GM21717 (cell line): ENCODE results near the gene KLF13.
A peak's percentile ranks its signal among the peaks of the same experiment; 100 is the strongest.

Source experiments
- ATAC-seq: cut with Tn5 transposase; IDR thresholded peaks from one replicate; pipeline ENCODE4 v1.9.1; 2021; ENCODE audit warnings: mild to moderate bottlenecking, moderate library complexity; ENCODE audit not compliant: unreplicated experiment

KLF13 gene

DNA sequence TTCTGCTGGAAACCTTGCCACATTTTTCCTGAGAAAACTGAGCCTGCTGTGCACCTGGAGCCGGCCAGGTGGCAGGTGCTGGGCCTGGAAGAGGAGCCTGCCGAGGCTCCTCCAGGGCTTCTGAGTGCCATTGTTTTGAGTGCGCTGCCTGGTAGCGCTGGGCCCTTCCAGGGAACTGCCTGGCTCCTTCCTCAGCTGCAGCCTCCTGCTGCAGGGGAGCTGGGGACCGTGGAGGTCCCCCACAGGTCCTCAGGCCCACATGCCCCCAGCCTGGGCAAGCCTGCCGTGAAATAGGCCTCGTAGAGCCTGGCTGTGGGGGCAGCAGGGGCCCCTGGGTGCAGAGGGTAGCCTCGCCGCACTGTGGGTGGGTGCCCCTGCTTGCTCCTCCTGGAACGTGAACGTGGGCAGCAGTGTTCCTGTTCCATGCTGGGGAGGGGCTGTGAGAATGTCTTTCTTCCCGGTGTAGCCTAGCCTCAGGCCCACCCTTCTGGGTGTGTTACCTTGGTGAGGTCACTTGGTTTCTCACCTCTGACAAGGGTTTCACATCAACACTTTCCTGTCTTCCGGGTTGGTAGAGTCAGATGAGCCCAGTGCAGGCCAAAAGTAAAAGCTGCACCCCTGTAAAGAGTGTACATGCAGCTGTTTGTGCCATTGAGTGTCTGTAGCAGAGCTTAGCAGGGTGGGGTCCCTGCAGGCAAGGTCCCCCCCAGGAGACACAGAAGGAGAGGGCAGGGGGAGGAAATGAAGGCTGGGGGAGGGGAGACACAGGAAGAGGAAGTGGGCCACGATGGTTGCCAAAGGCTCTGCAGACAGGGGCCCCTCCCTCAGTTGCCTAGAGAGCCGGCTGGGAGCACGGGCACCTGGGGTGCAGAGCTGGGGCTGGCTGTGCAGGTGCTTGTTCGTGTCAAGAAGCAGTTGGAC, 34.5 kb downstream of the KLF13 start:
- ATAC-seq: peak; percentile 72

DNA sequence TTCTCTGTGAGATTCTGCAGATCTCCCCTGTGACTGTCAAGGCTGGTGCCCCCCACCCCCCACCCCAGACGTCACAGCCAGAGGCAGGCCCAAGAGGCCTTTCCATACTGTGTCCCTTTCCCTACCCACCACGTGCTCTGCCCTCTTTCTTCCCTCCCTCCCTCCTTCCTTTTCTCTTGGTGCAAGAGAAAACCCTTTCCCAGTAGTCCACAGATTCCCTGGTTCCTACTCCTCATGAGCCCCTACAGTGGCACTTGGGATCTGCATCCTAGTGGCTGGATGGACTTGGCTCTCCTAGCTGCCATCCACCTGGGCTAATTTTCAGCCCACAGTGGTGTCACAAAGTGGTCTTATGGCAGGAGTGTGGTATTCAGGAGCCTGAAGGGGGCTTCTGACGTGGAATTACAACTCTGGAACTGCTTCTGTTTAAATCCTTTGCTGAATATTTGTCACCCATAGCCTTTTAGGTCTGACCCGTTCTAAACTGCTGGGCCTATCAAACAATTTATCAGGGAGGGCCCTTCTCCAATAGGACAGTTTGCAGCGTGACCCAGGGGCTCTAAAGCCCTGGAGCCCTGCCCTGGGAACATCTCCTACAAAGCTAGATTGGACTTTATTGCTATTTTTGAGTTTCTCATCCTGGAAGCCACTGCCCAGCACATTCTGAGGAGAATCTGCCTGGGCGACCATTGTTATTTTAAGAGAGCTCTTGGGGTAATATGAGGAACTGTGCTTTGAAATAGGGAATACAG, 35.3 kb downstream of the KLF13 start:
- ATAC-seq: no peak

DNA sequence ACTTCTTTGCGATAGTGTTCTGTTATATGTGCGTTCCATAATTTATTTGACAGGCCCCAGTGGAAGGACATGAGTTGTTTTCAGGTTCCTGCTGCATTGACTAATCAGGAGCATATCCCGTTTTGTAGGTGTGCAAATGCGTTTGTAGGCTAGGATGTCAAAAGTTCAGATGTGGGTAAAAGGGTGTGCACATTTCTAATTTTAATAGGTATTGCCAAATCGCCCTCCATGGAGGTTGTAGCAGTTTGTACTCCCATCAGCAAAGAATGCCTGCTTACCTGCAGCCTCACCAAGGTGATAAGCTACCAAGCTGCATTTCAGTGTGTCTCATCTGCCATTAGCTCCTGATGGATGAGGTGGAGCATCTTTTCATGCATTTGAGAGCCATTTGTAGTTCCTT, 36.3 kb downstream of the KLF13 start:
- ATAC-seq: no peak

DNA sequence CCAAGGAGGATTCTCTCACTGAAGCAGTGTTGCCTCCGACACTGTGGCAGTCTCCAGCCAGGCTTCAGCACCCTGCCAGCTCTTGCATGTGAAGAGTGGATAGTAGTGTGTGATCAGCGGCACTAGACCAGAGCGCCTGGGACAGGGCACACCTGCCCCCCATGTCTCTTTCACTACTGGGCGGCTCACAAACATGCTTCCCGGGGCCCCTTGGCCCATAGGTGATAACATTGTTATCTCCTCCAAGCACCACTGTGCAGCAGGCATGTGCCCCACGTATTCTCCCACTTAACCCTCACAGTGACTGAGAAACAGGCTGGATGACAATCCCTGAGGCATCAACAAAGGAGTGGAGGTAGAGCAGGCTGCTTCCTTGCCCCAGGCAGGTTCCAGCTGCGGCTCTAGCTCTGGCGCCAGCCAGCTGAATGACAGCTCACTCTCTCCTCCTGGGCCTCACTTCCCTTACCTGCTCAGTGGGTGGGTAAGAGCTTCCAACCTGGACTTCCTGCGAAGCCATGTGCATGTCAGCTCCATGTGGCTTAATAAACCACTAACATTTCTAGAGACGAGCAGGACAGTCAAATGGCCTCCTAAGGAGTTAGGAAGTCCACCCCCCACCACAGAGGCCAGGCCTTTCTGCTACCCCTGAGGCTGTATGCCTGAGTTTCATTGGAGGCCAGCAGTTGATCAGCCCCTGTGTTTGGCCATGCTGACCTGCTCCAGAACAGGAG, 37.8 kb downstream of the KLF13 start:
- ATAC-seq: no peak

DNA sequence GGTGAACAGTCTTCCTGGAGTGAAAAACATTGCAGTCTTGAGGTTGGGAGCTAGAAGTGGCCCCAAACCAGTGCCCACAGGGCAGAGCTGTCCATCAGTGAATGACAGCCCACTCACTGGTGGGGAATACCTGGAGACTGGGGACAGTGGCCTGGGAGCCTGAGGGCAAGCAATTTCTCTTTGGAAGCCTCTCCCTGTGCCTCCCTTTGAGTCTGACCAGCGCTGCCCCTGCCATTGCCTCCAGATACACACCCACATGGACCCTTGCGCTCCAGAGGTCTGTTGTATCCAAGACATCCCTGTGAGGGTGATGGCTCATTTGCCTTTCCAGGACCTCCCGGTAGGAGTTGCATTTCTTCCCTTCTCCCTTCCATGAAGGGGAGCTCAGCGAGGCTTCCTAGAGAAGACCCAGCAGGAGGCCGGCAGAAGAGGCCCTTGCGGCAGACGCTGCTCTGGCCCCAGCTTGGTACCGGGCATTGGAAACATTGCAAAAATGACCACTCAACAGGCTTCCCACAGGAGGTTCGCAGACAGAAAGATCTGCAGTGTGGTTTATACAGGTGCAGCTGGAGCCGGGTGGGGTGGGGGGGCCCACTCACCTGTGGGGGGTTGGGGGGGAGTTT, 38.5 kb downstream of the KLF13 start:
- ATAC-seq: no peak

DNA sequence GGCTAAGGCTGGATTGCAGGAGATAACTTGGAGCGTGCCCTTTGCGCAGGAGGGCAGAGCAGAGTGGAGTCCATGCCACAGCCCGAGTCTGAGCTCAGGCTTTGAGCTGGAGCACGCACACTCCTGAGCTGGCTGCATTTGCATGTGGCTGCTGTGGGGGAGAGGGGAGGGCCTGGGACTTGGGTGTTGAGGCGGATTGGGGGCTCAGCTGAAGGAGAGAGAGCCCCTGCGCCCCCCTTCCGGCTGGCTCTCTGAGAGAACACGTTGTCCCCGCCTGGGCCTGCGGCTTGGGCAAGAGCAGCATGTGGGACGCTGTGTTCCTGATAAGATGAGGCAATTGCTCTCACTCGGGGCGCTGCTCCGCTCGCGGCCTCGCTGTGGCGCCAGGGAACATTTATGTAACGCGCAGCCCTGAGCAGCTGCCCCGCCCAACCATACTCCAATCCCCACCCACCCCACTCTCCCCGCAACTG, 39.1 kb downstream of the KLF13 start:
- ATAC-seq: peak; percentile 38

DNA sequence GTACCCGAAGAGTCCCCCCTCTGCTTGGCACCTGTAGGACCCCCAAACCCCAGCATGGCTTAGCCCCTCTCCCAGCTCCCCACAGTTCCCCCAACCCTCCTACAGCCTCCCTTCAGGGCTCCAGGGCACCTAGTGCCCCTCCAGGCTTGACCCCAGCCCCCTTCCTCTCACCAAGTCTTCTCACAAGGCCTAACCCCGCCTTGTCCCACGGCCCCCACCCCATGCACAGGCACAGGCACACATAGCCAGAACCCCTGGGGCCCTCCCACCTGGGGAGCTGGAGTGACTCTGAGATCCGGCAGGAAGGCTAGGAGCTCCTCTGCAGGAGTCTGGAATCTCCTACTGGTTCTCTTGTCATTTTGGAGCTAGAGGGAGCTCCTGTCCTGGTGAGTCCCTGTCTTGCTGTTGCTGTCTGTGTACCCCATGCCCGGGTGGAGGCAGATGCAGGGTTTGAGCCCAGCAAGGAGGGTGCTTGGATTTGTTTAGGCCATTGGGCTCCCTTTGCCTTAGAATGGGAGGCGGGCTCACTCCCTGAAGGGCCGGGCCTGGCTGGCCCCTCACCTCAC, 39.6 kb downstream of the KLF13 start:
- no peak for ATAC-seq

DNA sequence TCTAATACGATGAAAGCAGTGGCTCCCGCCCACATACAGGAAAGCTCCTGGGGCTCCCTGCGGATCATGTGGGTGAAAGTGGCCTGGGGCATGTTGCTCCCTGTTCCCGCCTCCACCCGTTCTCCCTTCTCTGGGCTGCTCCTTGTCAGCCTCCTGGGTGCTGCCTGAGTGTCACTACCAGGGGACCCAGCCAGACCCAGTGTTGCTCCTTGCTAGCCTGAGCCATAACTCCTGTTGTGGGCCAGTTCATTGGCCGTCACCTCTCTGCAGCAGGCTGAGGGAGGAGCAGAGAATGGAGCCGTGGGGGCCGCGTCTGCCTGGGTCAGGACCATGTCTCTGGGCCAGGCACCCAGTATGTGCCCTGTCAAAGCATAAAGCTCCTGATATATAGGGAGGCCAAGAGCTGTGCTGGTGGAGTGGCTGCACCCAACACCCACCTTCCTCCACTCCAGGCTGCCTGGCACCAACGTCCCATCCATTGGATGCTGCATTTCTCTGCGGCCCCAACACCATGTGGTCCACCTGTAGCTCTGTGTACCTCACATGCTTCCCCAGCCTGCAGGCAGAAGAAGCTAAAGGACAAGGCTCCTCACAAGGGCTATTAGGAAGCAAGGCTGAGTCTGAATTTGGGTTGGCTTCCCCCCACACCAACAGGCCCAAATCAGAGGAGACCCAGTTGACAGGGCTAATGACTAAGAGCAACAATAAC, 40.5 kb downstream of the KLF13 start:
- no peak for ATAC-seq

DNA sequence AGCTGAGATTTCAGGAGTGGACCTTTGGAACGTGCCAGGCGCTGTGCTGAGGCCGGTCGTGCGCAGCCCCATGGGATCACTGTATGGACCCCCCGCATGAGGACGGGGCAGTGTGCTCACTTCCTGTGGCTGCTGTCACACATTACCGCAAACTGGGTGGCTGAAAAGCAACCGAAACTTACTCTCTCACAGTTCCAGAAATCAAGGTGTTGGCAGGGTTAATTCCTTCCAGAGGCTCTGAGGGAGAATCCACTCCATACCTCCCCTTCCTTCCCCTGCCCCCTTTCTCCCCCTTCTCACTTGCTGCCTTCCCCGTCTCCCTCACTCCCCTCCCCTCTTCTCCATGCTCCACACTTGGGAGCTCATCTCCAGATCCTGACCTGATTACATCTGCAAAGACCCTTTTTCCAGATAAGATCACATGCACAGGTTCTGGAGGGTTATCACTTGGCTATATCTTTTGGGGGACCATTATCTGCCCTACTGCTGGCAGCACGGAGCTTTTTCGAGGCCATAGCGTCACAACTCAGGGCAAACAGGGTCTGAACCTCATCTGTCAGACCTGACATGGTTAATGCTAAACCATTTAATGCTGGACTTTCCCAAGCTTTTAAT, 41.2 kb downstream of the KLF13 start:
- peak; percentile 42 for ATAC-seq

DNA sequence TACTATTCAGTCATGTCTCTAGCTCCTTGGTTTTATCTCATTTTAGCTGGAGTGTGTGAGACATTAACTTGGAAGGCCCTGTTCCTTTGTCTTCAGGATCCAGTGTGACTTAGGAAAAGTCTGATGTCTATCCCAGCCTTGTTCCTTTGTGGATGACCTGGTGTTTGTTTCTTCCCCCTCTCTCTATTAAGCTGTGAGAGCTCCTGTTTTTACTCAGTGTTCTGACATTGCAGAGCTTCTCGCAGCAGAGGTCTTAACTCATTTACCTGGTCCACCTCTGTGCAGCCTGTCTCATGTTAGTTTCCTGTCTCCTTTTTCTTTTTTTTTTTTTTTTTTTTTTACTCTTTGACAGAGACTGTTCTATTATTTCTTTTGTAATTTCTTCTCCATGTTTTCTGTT, 43.1 kb downstream of the KLF13 start:
- no peak for ATAC-seq

DNA sequence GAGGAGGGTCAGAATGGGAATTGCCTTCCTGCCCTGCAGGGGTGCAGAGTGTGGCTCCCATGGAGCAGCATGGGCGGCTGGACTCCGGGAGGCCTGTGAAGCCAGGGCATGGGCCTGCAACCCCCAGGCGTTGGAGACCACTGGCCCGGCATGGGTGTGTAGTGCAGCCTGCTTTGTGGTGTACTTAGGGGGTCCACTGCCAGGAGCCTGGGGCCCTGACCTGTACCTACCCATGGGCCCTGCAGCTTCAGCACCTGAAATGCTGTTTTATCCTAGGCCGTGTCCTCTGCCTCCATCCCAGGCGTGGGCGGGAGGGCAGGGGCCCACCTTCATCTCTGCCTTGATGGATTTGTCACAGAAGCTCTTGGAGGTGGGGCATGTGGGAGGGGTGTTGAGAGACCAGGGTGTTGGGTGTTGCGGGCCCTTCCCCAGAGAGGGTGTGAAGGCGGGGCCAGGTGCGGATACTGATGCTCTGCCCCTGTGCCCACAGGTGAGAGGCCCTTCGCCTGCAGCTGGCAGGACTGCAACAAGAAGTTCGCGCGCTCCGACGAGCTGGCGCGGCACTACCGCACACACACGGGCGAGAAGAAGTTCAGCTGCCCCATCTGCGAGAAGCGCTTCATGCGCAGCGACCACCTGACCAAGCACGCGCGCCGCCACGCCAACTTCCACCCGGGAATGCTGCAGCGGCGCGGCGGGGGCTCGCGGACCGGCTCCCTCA, 45.0 kb downstream of the KLF13 start:
- ATAC-seq: no peak

DNA sequence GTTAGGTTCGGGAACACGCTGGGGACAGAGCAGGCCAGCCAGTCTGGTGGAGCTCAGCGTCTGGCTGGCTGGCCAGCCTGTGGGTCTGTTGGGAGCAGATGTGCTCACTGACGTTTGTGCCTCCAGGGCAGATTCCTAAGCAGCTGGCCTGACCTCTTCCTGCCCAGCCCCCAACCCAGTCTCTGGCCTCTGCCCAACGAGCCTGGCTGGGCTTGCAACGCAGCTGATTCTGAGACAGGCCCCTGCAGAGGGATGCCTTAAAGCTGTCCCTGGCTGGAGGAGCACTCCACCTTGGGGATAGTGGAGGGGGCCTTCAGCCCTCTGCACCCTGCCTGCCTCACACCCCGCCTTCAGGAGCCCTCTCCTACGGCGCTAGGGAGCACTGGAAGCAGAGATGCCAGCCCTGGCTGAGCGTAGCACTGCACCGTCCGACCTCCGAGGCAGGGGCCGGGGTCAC, 46.0 kb downstream of the KLF13 start:
- no peak for ATAC-seq

DNA sequence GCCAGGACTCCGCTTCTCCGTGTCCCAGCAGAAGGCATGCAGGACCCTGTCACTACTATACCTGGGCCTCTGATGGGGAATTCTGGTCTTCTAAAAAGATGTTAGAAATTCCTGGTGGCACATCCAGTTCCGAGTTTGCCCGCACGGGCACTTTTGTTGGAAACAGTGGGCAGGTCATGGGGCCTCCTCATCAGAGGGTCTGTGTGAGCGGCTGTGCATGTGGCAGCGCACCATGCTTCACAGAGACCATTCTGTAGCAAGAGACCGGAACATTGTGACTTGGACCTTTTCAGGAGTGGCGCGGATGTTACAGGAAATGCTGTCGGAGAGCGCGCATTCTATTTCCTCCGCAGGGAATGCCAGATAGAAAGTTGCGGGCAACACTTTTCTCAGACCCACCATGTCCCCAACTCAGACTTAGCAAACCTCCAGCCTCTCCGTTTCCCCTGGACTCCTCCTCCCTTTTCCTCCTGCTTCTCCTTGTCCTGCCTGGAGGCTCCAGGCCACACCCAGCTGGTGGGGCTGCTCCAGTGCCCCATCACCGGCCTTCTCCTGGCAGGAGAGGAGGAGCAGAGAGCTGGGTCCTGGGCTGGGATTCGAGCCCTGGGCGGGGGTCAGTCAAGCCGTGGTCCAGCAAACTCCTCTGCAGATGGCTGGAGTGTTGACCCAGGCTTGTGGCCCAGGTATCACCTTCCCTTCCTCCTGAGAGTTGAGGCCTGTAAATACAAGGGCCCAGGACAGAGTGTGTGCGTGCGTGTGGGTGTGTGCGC, 46.6 kb downstream of the KLF13 start:
- ATAC-seq: no peak

DNA sequence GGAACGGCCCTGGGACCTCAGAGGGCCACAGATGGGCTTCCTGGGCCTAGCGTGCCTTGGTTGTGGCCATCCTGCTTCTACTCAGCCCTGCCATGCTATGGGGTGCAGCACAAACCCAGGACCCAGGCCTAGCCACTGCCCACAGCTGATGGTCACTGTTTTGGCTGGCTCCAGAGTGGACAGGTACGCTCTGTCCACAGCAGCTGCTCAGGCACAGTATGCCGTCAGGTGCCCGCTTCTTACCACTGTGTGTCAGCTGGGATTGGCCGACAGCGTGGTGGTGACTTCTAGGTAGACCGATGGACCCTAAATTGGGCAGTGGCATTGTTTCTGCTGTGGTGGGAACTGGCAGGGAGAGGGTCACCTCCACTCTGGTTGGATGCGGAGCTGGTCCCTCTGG, 47.3 kb downstream of the KLF13 start:
- ATAC-seq: no peak

DNA sequence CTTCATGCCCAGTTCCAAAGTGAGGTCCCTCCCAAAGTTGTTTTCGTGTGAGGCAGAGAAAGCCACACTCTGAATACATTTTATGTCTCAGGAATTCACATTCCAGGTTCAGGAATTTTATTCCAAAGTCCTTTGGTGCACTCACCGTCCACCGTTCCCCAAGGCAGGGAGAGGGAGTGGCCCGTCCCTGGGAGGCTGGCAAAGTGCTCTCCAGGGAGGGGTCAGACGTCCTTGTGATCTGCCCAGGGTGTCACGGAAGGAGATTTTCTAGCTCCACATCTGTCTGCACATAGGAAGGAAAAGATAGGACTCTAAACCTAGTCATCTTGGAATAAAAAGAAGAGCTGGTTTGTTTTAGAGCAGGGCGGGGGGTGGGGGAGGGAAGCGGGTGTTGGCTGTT, 47.9 kb downstream of the KLF13 start:
- no peak for ATAC-seq

DNA sequence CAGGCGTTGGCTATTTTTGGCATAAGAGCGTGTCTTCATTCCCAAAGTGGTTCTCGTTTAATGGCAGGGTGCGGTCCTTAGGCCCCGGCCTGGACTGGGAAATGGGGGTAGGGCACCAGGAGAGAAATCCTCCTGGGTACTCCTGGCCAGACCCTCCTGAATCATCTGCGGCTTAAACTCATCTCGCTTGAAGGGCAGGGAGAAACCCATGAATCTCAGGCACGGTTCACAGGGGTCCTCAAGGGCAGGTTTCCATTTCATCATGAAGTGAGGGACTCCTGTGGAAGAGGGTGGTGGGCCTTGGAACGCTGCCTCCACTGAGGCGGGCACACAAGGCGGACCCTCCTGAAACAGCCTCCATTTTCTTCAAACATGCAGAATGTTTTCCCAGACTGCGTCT, 48.4 kb downstream of the KLF13 start:
- no peak for ATAC-seq

DNA sequence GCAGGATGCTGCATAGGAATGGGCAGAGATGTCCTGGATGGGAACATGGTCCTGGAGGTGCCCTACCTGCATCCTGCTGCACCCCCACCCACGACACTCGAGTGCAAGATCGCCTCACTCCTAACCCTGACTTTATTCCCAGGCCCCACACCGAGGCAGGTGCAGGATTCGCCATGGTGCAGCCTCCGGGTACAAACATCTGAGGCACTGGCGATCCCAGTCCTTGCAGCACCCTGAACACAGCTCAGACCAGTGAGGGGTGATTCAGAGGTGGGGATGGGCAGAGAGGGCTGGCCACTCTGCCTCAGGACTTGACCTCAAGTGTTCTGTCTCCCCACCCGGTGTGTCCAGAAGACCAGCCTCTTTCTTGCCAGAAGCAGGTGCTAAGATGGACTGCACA, 49.1 kb downstream of the KLF13 start:
- no peak for ATAC-seq

DNA sequence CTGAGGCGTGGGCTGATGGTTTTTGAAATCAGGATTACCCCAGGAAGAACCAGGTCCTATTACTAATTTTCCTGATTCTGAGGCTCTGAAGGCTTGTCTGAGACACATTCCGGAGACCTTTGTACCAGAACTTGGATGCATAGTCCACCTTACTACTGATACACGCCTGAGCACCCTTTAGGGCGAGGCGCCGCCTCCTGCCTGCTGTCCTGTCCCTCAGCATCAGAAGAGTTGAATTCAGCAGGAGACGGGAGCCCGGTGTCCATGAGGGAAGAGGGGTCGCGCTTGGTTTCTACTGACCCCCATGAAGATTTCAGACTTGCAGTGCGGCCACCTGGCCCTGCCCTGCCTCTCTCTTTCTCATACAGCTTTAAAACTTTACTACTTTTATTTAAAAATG, 49.9 kb downstream of the KLF13 start:
- ATAC-seq: no peak
